GM12874 (cell line): ENCODE results near the gene FCAMR.

Source experiments
- CTCF ChIP-seq: IDR thresholded peaks from 2 replicates; pipeline ENCODE4 v1.5.1; 2011; ENCODE audit warnings: low read depth, mild to moderate bottlenecking, control low read depth, low read length, moderate library complexity; ENCODE audit not compliant: insufficient read depth

FCAMR gene

GRCh38 chr1:206921772-206922265 is 48.4 kb downstream of the FCAMR start, which contains the start of gene FCMR:
Gene FCMR (minus strand): TSS chr1:206921941. CDS start chr1:206921854, 87 bp downstream.
- no peak for TF ChIP-seq CTCF

- TF ChIP-seq CTCF, result no peak
Measured at GRCh38 chr1:206918076-206918475, 52.2 kb downstream of the FCAMR start.

- no peak for TF ChIP-seq CTCF
Measured at GRCh38 chr1:206916000-206916709, 54.1 kb downstream of the FCAMR start.

- no peak for TF ChIP-seq CTCF
Measured at GRCh38 chr1:206915030-206915735, 55.1 kb downstream of the FCAMR start.

- no peak for TF ChIP-seq CTCF
Measured at GRCh38 chr1:206913766-206914537, 56.3 kb downstream of the FCAMR start.

- peak; percentile 72 for TF ChIP-seq CTCF
Measured at GRCh38 chr1:206912445-206913095, 57.7 kb downstream of the FCAMR start.
